ENCODE results near the gene ZEB2. TPM values are rescaled to one million over a fixed set of nuclear protein-coding genes. Genes with fewer than 3 reads are reported as not detected.

The ZEB2 gene
- total RNA-seq, 4 donors from 2014 or later = 21.7 to 52.1 (median 37.9) TPM

DNA sequence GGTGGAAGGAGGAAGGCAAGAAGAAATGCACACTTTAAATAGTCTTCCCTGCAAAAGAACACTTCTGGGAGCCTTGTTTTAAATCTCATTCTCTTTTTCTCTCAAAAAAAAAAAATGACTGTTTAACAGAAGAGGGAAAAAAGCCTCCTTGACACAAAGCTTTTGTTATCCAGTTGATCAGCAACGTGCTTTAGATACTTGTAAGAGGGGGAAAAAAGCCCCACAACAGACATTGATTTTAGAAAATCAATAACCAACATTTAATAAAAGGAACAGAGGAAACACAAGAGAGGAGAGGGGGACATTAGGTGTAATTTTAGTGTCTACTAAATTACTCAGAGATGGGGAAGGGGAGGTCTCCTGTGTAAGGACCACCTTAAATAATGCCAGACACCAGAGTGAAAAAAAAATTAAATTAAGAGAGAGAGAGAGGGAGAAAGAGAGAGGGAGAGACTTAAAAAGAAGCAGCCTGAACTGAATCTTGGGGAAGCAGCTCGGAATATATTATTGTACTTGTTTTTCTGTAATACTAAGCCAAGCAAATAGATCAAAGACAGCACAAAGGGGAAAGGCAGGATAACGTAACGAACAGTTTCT, 4.7 kb downstream of the ZEB2 start:
- 53 to 65% methylated on average over 4 of the region's 4 CpGs for WGBS, 2 donors
- Histone ChIP-seq H3K4me3 (replicated peaks in 1 of 3) (peak overlapping the region in 1 of 3 donors; percentile 42), H3K27me3 (peaks cover 11% of the 10 kb centered on the region), H3K4me1 (peaks cover 0 to 18% of the 10 kb centered on the region in 2 donors), H3K36me3 (no peaks in the 10 kb centered on the region), H3K27ac (peak overlapping the region; percentile 80 to 94 (median 89)), H3K9me3 (no peaks in the 10 kb centered on the region)
- intact Hi-C loops (cut with DNase I) = loop anchor here (10.0 kb wide), 1 partner anchor 180 kb away; a partner anchor contains a TSS
- TF ChIP-seq, protein P1, sequence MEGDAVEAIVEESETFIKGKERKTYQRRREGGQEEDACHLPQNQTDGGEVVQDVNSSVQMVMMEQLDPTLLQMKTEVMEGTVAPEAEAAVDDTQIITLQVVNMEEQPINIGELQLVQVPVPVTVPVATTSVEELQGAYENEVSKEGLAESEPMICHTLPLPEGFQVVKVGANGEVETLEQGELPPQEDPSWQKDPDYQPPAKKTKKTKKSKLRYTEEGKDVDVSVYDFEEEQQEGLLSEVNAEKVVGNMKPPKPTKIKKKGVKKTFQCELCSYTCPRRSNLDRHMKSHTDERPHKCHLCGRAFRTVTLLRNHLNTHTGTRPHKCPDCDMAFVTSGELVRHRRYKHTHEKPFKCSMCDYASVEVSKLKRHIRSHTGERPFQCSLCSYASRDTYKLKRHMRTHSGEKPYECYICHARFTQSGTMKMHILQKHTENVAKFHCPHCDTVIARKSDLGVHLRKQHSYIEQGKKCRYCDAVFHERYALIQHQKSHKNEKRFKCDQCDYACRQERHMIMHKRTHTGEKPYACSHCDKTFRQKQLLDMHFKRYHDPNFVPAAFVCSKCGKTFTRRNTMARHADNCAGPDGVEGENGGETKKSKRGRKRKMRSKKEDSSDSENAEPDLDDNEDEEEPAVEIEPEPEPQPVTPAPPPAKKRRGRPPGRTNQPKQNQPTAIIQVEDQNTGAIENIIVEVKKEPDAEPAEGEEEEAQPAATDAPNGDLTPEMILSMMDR (IDR thresholded peaks at IDR 0.05) = no peak
- no peak for TF ChIP-seq POLR2A (IDR thresholded peaks at IDR 0.05)
- no peak for DNase-seq

DNA sequence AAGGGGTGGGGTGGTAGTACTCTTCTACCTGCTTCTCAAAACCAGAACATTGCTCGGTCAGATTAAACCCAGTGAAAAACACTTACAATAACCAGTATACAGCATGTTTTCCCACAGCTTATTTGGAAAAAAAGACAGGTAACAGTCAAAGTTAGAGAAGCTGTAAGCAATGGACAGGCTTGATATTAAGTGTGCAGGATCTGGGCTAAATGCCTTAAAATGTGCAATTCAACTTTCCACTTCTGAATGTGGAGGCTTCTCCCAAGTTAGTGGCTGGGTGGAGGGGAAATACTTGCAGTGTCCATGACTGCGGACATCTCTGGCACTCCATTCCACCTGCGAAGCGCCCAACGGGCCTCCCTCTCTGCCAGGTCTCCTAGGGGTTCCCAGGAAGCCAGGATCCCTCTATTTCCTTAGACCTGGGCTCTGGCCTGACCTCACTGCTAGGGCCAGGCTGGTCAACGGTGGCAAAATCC, 5.3 kb downstream of the ZEB2 start:
- 53 to 61% methylated on average over 6 of the region's 6 CpGs for WGBS, 2 donors
- no peaks in the 10 kb centered on the region for H3K36me3 ChIP-seq
- intact Hi-C loops (cut with DNase I) = loop anchor here (10.0 kb wide), 1 partner anchor 180 kb away; a partner anchor contains a TSS
- H3K4me3 ChIP-seq (replicated peaks in 1 of 3) = peak overlapping the region in 1 of 3 donors; percentile 42
- H3K4me1 ChIP-seq = peaks cover 0 to 15% of the 10 kb centered on the region in 2 donors
- TF ChIP-seq, protein P1 (IDR thresholded peaks at IDR 0.05) = no peak
- no peak for TF ChIP-seq POLR2A (IDR thresholded peaks at IDR 0.05)
- no peak for DNase-seq
- no peaks in the 10 kb centered on the region for H3K9me3 ChIP-seq
- peak overlapping the region; percentile 80 to 94 (median 89) for H3K27ac ChIP-seq
- H3K27me3 ChIP-seq = peaks cover 10% of the 10 kb centered on the region

DNA sequence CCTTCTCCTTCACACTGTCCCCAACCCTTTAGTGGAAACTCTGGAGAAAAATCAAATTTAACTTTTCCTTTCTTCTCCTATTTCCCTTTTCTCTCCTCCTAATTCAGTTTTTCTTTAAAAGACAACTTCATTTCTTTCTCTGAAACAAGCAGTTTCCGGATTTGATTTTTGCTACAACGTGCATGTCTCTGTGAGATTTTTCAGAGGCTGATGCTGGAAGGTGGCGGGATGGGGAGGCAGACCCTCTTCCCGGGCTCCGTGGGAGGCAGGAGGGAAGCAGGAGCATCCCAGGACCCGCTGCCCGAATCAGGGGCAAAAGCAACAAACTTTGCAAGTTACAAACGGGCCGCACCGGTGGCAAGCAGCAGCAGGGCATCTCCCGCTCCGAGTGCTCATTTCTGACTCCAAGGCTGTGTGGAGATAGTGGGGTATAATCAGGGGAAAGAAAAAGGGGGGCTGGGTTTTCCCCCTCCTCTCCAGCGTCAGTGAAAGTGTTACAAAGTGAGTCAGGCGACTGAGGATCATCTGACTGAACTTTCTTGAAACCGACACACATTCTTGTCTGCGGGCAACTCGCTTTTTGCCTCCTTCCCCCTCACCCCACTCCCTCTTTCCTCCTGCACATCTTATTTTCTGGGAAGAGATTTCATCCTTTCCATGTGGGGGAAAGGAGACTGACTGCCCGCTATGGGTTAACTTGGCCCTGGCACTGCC, 6.4 kb downstream of the ZEB2 start:
- intact Hi-C loops (cut with DNase I) = loop anchor here (10.0 kb wide), 1 partner anchor 179 kb away; a partner anchor contains a TSS
- Histone ChIP-seq H3K9me3 (no peaks in the 10 kb centered on the region), H3K27ac (peak overlapping the region; percentile 80 to 94 (median 89)), H3K4me1 (peaks cover 0 to 13% of the 10 kb centered on the region in 2 donors), H3K4me3 (replicated peaks in 1 of 3) (peak overlapping the region in 1 of 3 donors; percentile 8), H3K36me3 (no peaks in the 10 kb centered on the region), H3K27me3 (peaks cover 7% of the 10 kb centered on the region)
- DNase-seq = no peak
- 45 to 46% methylated on average over 18 of the region's 18 CpGs for WGBS, 2 donors
- TF ChIP-seq POLR2A (IDR thresholded peaks at IDR 0.05) = no peak
- TF ChIP-seq, protein P1 (IDR thresholded peaks at IDR 0.05) = no peak

DNA sequence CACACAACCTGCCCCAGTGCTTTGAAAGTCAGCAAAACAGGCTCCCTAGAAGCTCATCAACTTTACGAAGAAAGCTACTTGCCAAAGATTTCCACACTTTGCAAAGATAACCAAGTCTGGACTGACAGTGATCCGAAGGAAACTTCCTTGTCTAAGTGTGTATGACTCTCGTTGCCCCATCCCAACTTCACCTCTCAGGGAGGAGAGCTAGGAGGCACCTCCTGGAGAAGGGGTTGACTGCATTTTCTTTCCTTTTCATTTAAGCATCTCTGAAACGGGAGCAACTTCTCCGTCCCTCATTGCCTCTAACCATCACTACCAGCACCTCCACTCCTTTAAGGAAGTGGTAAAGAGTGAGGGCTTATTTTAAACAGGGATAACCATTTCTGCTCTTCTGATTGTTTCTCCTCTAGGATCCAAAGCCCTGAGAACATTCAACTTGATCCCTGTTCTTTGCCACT, 7.0 kb downstream of the ZEB2 start:
- peak overlapping the region; percentile 80 to 94 (median 89) for H3K27ac ChIP-seq
- TF ChIP-seq, protein P1 (IDR thresholded peaks at IDR 0.05) = no peak
- TF ChIP-seq POLR2A (IDR thresholded peaks at IDR 0.05) = no peak
- no peaks in the 10 kb centered on the region for H3K36me3 ChIP-seq
- H3K9me3 ChIP-seq = no peaks in the 10 kb centered on the region
- H3K4me3 ChIP-seq (replicated peaks in 1 of 3) = peak overlapping the region in 1 of 3 donors; percentile 8
- WGBS, 2 donors = 45 to 58% methylated on average over 5 of the region's 5 CpGs
- peaks cover 0 to 13% of the 10 kb centered on the region in 2 donors for H3K4me1 ChIP-seq
- peaks cover 7% of the 10 kb centered on the region for H3K27me3 ChIP-seq
- intact Hi-C loops (cut with DNase I) = loop anchor here (10.0 kb wide), 1 partner anchor 178 kb away; a partner anchor contains a TSS
- DNase-seq = no peak

Data from thyroid gland (tissue), 4 donors.